H1 (cell line): ENCODE data around the gene COL8A1. TPM values are rescaled to one million over a fixed set of nuclear protein-coding genes. Genes with fewer than 3 reads are reported as not detected.

ENCODE experiments used
- CTCF ChIA-PET: fragments of 300-600 bp; sonication (Branson Sonifier 250); formaldehyde crosslinking; loops from one replicate; lab custom pipeline; 2021; ENCODE audit not compliant: partially characterized antibody; lab: Charles Lee
- POLR2A ChIA-PET: fragments of 300-600 bp; sonication (Branson Sonifier 250); formaldehyde crosslinking; loops from one replicate; lab custom pipeline; 2021; ENCODE audit warnings: inconsistent platforms; ENCODE audit not compliant: partially characterized antibody; lab: Charles Lee
- DNase-seq, 2 experiments: peaks; one replicate each; pipeline versions ENCODE4 v3.0.0 to v3.0.0-alpha.2; 2010 to 2022; ENCODE audit warnings: low spot score in 2 of 2, low read depth in 1 of 2, mixed read lengths in 1 of 2
- FAIRE-seq: peaks from 2 replicates; lab custom pipeline; 2011; peaks lifted over from hg19 to GRCh38; lab: Jason Lieb, UNC
- H2AFZ ChIP-seq: 2 replicates; pipeline ENCODE4 v1.8.1; 2012; ENCODE audit warnings: low read length, inconsistent platforms
- H2AK5ac ChIP-seq: 2 replicates; pipeline ENCODE4 v1.6.1; 2013; ENCODE audit warnings: low read depth, low read length
- H2BK120ac ChIP-seq: replicated peaks from 2 replicates; pipeline ENCODE3; 2013; ENCODE audit warnings: low read depth, low read length, inconsistent platforms
- H2BK12ac ChIP-seq: 2 replicates; pipeline ENCODE4 v1.6.1; 2013; ENCODE audit warnings: low read depth, low read length
- H2BK15ac ChIP-seq: 2 replicates; pipeline ENCODE4 v1.6.1; 2013; ENCODE audit warnings: low read length
- H2BK20ac ChIP-seq: 2 replicates; pipeline ENCODE4 v1.6.1; 2013; ENCODE audit warnings: low read length
- H2BK5ac ChIP-seq: 2 replicates; pipeline ENCODE4 v1.6.1; 2013; ENCODE audit warnings: low read depth, low read length
- H3K14ac ChIP-seq: 2 replicates; pipeline ENCODE4 v1.6.1; 2013; ENCODE audit warnings: inconsistent platforms; ENCODE audit not compliant: insufficient read length
- H3K18ac ChIP-seq: 2 replicates; pipeline ENCODE4 v1.6.1; 2013; ENCODE audit warnings: low read length; ENCODE audit errors: extremely low read depth
- H3K23ac ChIP-seq: 2 replicates; pipeline ENCODE4 v1.6.1; 2013; ENCODE audit warnings: inconsistent platforms; ENCODE audit not compliant: insufficient read length
- H3K23me2 ChIP-seq: 2 replicates; pipeline ENCODE4 v1.6.1; 2013; ENCODE audit warnings: low read depth, low read length
- H3K27ac ChIP-seq: 2 replicates; pipeline ENCODE4 v1.6.1; 2011; ENCODE audit warnings: low read depth, low read length, inconsistent platforms
- H3K27me3 ChIP-seq, 4 experiments: replicated peaks in 1 of 4; 1 replicate in 1 of 4; 2 replicates in 3 of 4; pipeline versions ENCODE4 v1.6.1 to v1.8.1; 2011 to 2013; ENCODE audit warnings: low read length in 3 of 4, mild to moderate bottlenecking in 3 of 4, inconsistent platforms in 2 of 4, mixed read lengths in 2 of 4, moderate library complexity in 1 of 4; ENCODE audit not compliant: control insufficient read depth in 3 of 4, insufficient read depth in 3 of 4; ENCODE audit errors: extremely low read depth in 1 of 4
- H3K36me3 ChIP-seq, 4 experiments: 2 replicates each; pipeline versions ENCODE4 v1.6.1 to v1.8.1; 2011 to 2013; ENCODE audit warnings: mild to moderate bottlenecking in 4 of 4, low read length in 3 of 4, moderate library complexity in 2 of 4, control low read depth in 1 of 4, inconsistent platforms in 1 of 4; ENCODE audit not compliant: insufficient read depth in 4 of 4, control insufficient read depth in 2 of 4
- H3K4ac ChIP-seq: replicated peaks from 2 replicates; pipeline ENCODE3; 2013; ENCODE audit warnings: low read length, low read depth, mixed read lengths, inconsistent platforms; ENCODE audit not compliant: insufficient read length
- H3K4me1 ChIP-seq, 4 experiments: replicated peaks in 1 of 4; 1 replicate in 1 of 4; 2 replicates in 3 of 4; pipeline versions ENCODE4 v1.6.1 to v1.8.1; 2011 to 2013; ENCODE audit warnings: low read length in 3 of 4, inconsistent platforms in 2 of 4, mixed read lengths in 1 of 4; ENCODE audit not compliant: insufficient read depth in 4 of 4, control insufficient read depth in 3 of 4
- H3K4me2 ChIP-seq, 2 experiments: 2 replicates each; pipeline versions ENCODE4 v1.6.1 to v1.8.1; 2011 to 2013; ENCODE audit warnings: low read depth in 2 of 2, low read length in 2 of 2, control low read depth in 1 of 2, inconsistent platforms in 1 of 2, mild to moderate bottlenecking in 1 of 2; ENCODE audit not compliant: insufficient read depth in 1 of 2
- H3K4me3 ChIP-seq, 4 experiments: fragments of 200-600, 300-600 bp in 1 of 4; sonication (generic), shearing (Covaris generic), sonication (Bioruptor Twin) in 1 of 4; 2 replicates each; pipeline versions ENCODE4 v1.5.1 to v1.8.1; 2011 to 2016; ENCODE audit warnings: low read length in 4 of 4, low read depth in 3 of 4, control low read depth in 2 of 4, inconsistent platforms in 2 of 4, mild to moderate bottlenecking in 2 of 4, mixed read lengths in 1 of 4, moderate library complexity in 1 of 4; ENCODE audit not compliant: insufficient read depth in 2 of 4; ENCODE audit errors: extremely low read depth in 1 of 4
- H3K56ac ChIP-seq: replicated peaks from 2 replicates; pipeline ENCODE3; 2013; ENCODE audit warnings: low read depth, mild to moderate bottlenecking, mixed read lengths, low read length, inconsistent platforms; ENCODE audit not compliant: insufficient read length
- H3K79me1 ChIP-seq: 2 replicates; pipeline ENCODE4 v1.6.1; 2013; ENCODE audit warnings: low read depth, low read length, control low read depth
- H3K79me2 ChIP-seq, 2 experiments: 2 replicates each; pipeline versions ENCODE4 v1.6.1 to v1.8.1; 2012 to 2013; ENCODE audit warnings: low read length in 2 of 2, mild to moderate bottlenecking in 2 of 2, inconsistent platforms in 1 of 2; ENCODE audit not compliant: insufficient read depth in 2 of 2, control insufficient read depth in 1 of 2
- H3K9ac ChIP-seq, 4 experiments: replicated peaks in 1 of 4; 1 replicate in 1 of 4; 2 replicates in 3 of 4; pipeline versions ENCODE4 v1.6.1 to v1.8.1; 2011 to 2013; ENCODE audit warnings: low read depth in 3 of 4, low read length in 3 of 4, control low read depth in 2 of 4, mild to moderate bottlenecking in 2 of 4, moderate library complexity in 2 of 4, inconsistent platforms in 1 of 4; ENCODE audit errors: extremely low read depth in 1 of 4
- H3K9me3 ChIP-seq, 2 experiments: 2 replicates each; pipeline versions ENCODE4 v1.6.1 to v1.8.1; 2012 to 2013; ENCODE audit warnings: mild to moderate bottlenecking in 2 of 2, moderate library complexity in 2 of 2, control low read depth in 1 of 2, inconsistent platforms in 1 of 2, low read depth in 1 of 2, low read length in 1 of 2, mixed read lengths in 1 of 2; ENCODE audit not compliant: insufficient read depth in 2 of 2
- H4K20me1 ChIP-seq, 2 experiments: replicated peaks in 1 of 2; 2 replicates each; pipeline versions ENCODE3 to v1.8.1; 2011 to 2013; ENCODE audit warnings: inconsistent platforms in 2 of 2, low read length in 2 of 2, mild to moderate bottlenecking in 1 of 2; ENCODE audit not compliant: insufficient read depth in 2 of 2, control insufficient read depth in 1 of 2
- H4K5ac ChIP-seq: 2 replicates; pipeline ENCODE4 v1.6.1; 2013; ENCODE audit warnings: low read length, low read depth, mixed read lengths, inconsistent platforms; ENCODE audit not compliant: insufficient read length
- H4K8ac ChIP-seq: 2 replicates; pipeline ENCODE4 v1.8.0; 2013; ENCODE audit warnings: mild to moderate bottlenecking, moderate library complexity, low read length, inconsistent platforms; ENCODE audit not compliant: insufficient read depth; ENCODE audit errors: extremely low read depth
- H4K91ac ChIP-seq: replicated peaks from 2 replicates; pipeline ENCODE3; 2013; ENCODE audit warnings: low read length, mixed read lengths, inconsistent platforms; ENCODE audit not compliant: insufficient read length
- CBX5 ChIP-seq: fragments of 300-800, 300-1000 bp; sonication (generic); IDR thresholded peaks from 2 replicates; pipeline ENCODE4 v1.7.1; 2016; ENCODE audit warnings: antibody characterized with exemption, low read length, low read depth
- EGR1 ChIP-seq: IDR thresholded peaks from 2 replicates; pipeline ENCODE4 v1.6.1; 2011; ENCODE audit warnings: low read depth, low read length, borderline replicate concordance
- GTF2F1 ChIP-seq: IDR thresholded peaks from 2 replicates; pipeline ENCODE4 v1.6.1; 2012; ENCODE audit warnings: low read depth, low read length, improper control_type of control experiment, borderline replicate concordance
- MAFK ChIP-seq: IDR thresholded peaks from 2 replicates; pipeline ENCODE4 v1.6.1; 2012; ENCODE audit warnings: low read depth, mild to moderate bottlenecking, improper control_type of control experiment, low read length
- SAP30 ChIP-seq: fragments of 300-600 bp; sonication (generic); IDR thresholded peaks from 2 replicates; pipeline ENCODE4 v1.7.1; 2012; ENCODE audit warnings: low read length, moderate library complexity, mild to moderate bottlenecking, inconsistent platforms; ENCODE audit not compliant: insufficient read depth, insufficient replicate concordance
- SRF ChIP-seq: IDR thresholded peaks from 2 replicates; pipeline ENCODE4 v1.6.1; 2011; ENCODE audit warnings: mild to moderate bottlenecking, low read depth, low read length, moderate library complexity
- SUZ12 ChIP-seq: fragments of 200-600 bp; sonication (generic); IDR thresholded peaks from 2 replicates; pipeline ENCODE4 v1.6.1; 2012; ENCODE audit warnings: mild to moderate bottlenecking, inconsistent platforms, low read length, moderate library complexity, mixed read lengths
- TBP ChIP-seq: IDR thresholded peaks from 2 replicates; pipeline ENCODE4 v1.6.1; 2011; ENCODE audit warnings: low read depth, low read length, improper control_type of control experiment
- YY1 ChIP-seq: IDR thresholded peaks from 2 replicates; pipeline ENCODE4 v1.6.1; 2011; ENCODE audit warnings: low read depth, mild to moderate bottlenecking, low read length
- WGBS, 2 experiments: shearing (Covaris generic) in 1 of 2; methylation state at CpG; one replicate each; pipeline versions ENCODE4 v1.1.6 to v1.1.7; 2013 to 2015; ENCODE audit warnings: low lambda C conversion rate in 2 of 2, mixed read lengths in 2 of 2, inconsistent platforms in 1 of 2, low coverage in 1 of 2, missing lambda C conversion rate in 1 of 2; ENCODE audit not compliant: insufficient replicate concordance in 2 of 2, insufficient coverage in 1 of 2, insufficient read length in 1 of 2; ENCODE audit errors: extremely low coverage in 1 of 2, missing lambda C conversion rate in 1 of 2; 5-methylcytosine and 5-hydroxymethylcytosine counted together
- polyA plus RNA-seq, 7 experiments: library from polyadenylated mRNA; depleted of rRNA in 3 of 7; stranded (reverse) in 5 of 7; unstranded in 2 of 7; fragments of >200 nt in 5 of 7; fragments of 200-250 nt in 2 of 7; gene quantifications; 1 replicate in 5 of 7; 2 replicates in 1 of 7; 4 replicates in 1 of 7; pipeline versions ENCODE4 v1.2.1 to v1.2.3, GENCODE V29; 2011 to 2013; ENCODE audit warnings: missing spikeins in 2 of 7, mixed read lengths in 2 of 7
- total RNA-seq: library from RNA; stranded (reverse); fragmentation: NEBNext Ultra II Directional; extraction: Animal tissue kit (Norgen Biotek cat#: 25700); gene quantifications from 2 replicates; pipeline ENCODE4 v1.2.1, GENCODE V29; 2021

COL8A1 gene
- total and polyA plus RNA-seq, 2 of the 8 experiments (the other 6 are each of a cell fraction or from before 2014, with no cell fraction given) = 0.21 to 1.2 TPM

- TF ChIP-seq YY1 = no peak
- TF ChIP-seq MAFK = no peak
- no peak for TF ChIP-seq SRF
- TF ChIP-seq CBX5 = no peak
- no peak for TF ChIP-seq SAP30
- TF ChIP-seq GTF2F1 = no peak
- TF ChIP-seq SUZ12 = no peak
- TF ChIP-seq TBP = no peak
- TF ChIP-seq EGR1 = no peak
- Histone ChIP-seq H2AK5ac (no peak overlapping the region), H3K4ac (no peak overlapping the region), H3K9ac (no peak overlapping the region), H3K9me3 (no peaks in the 10 kb centered on the region), H2BK20ac (no peak overlapping the region), H2BK5ac (no peak overlapping the region), H2BK12ac (no peak overlapping the region), H3K79me2 (no peaks in the 10 kb centered on the region), H2AFZ (no peak overlapping the region), H4K20me1 (no peaks in the 10 kb centered on the region), H3K14ac (no peak overlapping the region), H3K27me3 (peaks cover 0 to 21% (median 15%) of the 10 kb centered on the region in 4 experiments; a peak in 6 of 7 replicates), H3K27ac (no peak overlapping the region), H3K4me3 (no peak overlapping the region), H3K18ac (no peak overlapping the region), H3K23ac (no peak overlapping the region), H4K8ac (no peak overlapping the region), H2BK15ac (no peak overlapping the region), H4K91ac (no peak overlapping the region), H2BK120ac (no peak overlapping the region), H3K79me1 (no peaks in the 10 kb centered on the region), H3K23me2 (peaks cover 8% of the 10 kb centered on the region), H3K56ac (no peak overlapping the region), H3K4me1 (peaks cover 0 to 4% (median 2%) of the 10 kb centered on the region in 4 experiments; a peak in 1 of 7 replicates), H3K4me2 (no peak overlapping the region), H4K5ac (no peak overlapping the region), H3K36me3 (no peaks in the 10 kb centered on the region)
- ChIA-PET CTCF (interaction anchor here (0.8 to 6.9 kb wide), 7 partner anchors 9 to 112 kb away, joined by 3 to 38 read pairs (median 10); no protein-coding TSS in a partner anchor), POLR2A (no interaction called here)
- WGBS, 2 experiments = 60% methylated on average over 1 of the region's 1 CpG; no CpG with 5 or more reads in 1 of the 2 experiments
- FAIRE-seq (no peak), DNase-seq (no peak)
Measured at GRCh38 chr3:99641982-99642381, 3.6 kb downstream of the COL8A1 start.
